Ramos (cell line): Measurements from ENCODE around the gene DGCR2.
"Not testable (repeated sequence)": the region's sequence is repeated elsewhere in the genome, so short reads cannot be mapped to it uniquely, and the experiment has no call there.

Experiments
- in situ Hi-C: fragments of 300-500 bp; cut with MboI; formaldehyde crosslinking; loops from one replicate; pipeline ENCODE4 v1.14.3; 2022; ENCODE audit warnings: low sequenced_read_pairs; ENCODE audit not compliant: unreplicated experiment

The DGCR2 gene, protein sequence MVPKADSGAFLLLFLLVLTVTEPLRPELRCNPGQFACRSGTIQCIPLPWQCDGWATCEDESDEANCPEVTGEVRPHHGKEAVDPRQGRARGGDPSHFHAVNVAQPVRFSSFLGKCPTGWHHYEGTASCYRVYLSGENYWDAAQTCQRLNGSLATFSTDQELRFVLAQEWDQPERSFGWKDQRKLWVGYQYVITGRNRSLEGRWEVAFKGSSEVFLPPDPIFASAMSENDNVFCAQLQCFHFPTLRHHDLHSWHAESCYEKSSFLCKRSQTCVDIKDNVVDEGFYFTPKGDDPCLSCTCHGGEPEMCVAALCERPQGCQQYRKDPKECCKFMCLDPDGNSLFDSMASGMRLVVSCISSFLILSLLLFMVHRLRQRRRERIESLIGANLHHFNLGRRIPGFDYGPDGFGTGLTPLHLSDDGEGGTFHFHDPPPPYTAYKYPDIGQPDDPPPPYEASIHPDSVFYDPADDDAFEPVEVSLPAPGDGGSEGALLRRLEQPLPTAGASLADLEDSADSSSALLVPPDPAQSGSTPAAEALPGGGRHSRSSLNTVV

GRCh38 chr22:19122143-19122751 lies at the start of gene DGCR2:
Gene DGCR2, minus strand, starts transcription at chr22:19122412. Its CDS starts 206 bp downstream, at chr22:19122206.
- in situ Hi-C loops, result no loop called here

GRCh38 chr22:19169947-19170318 lies 47.7 kb upstream of the DGCR2 start:
- in situ Hi-C loops, result no loop called here

DNA sequence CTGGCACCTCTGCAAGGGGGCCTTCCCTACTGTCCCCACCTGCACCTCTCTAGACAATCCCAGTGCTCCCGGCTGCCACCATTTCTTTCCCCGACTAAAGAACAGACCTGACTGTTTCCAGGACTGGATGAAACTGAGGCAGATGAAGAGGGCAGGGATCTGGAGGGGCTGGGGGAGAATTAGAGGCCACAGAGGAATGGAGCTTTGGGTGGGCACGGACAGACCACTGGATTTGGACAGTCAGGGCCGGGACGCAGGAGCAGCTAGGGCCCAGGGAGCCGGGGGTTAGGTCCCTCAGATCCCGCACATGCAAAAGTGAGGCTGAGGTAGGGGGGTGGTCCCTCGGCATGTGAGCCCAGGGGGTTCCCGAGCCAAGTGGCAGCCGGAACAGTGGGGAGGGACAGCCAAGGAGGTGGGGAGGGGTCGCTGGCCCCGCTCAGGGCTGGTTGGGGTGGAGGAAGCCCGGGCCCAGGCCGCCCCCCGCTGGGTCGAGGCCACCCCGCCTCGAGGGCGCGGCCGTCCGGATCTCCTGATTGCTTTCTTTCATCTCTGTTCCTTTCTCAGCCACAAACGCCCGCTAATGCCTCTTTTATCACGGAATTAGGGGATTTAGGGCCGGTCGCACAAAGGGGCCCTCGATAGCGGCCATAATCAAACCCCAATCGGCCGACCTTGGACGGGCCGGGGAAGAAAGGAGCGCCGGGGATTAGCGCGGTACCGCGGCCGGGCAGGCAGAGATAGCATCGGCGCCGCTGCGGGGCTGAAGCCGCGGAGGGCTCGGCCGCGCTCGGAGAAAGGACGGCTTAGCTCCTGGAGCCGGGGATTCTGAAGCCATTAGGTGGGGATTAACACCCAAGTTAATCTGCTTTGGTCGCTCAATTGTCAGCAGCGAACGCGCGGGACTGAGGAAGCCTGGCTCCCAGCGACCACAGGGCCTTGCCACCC lies 47.1 kb upstream of the DGCR2 start:
- in situ Hi-C loops, result no loop called here

DNA sequence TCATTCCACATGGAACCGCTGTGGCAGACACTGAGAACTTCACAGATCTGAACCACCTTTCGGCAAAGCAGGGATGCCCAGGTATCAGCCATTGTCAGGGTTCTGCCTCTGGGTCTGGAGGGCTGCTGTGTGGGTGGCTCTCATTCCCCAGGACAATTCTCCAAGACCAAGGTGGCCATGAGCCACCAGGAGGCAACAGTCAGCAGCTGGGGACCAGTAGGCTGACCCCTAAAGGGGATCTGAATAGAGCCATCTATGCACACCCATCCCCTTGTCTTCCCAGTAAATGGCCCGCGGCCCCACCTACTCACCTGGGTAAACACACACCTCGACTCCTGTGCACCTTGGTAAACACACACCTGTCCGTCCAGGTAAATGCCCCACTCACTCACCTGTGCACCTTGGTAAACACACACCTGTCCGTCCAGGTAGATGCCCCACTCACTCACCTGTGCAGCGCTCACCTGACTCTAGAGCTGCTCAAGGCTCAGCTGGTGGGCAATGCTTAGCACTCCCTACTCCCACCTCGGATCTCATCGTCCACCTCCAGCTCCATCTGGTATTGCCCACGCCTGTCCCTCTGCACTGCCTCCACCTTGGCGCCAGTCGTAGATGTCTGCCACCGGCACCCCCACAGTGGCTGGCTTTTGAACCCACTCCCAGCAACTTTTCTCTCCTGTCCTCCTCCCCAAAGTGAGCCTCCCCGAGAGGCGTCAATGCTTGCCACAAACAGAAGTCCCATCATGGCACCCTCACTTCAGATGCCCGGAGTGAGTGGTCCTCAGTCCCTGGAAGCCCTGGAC lies 46.1 kb upstream of the DGCR2 start:
- in situ Hi-C loops, result no loop called here

DNA sequence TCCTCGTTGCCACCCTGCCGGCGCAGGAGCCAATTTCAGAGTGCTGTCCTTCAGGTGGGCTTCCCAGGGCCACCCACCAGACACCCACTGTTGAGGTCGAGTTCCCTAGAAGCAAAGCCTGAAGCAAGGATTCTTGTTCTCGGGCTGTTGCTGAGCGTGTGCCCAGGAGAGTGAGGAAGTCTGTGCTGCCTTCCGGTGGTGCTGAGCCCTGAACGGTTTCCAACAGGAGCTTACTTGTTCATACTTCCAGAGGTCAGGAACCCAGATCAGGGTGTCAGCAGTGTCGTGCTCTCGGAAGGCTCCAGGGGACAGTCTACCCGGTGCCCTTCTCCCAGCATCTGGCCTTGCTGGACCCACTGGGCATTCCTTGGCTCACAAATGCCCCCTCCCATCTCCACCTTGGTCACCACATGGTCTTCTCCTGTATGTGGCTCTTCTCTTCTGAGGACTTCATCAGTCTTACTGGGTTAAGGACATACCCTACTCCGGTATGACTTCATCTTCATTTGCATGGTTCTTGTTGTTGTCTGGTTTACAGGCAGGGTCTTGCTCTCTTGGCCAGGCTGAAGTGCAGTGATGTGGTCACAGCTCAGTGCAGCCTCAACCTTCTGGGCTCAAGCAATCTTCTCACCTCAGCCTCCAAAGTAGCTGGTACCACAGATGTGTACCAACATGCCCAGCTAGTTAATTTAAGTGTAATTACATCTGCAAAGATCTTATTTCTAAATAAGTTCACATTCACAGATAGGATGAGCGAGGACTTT lies 45.1 kb upstream of the DGCR2 start:
- in situ Hi-C loops, result no loop called here

DNA sequence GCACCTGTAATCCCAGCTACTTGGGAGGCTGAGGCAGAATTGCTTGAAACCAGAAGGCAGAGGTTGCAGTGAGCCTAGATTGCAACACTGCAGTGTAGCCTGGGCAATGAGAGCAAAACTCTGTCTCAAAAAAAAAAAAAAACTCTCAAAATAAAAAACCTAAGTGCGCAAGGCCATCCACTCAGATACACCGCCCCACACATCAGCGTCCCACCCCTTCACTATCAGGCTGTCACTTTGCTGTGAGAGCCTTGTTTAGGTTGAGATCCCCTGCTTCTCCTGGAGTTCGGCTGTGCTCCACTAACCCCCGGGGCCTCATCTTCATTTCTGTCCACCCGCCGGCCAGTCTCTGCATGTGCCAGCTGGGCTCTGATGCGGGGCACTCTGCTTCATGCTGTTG lies 44.2 kb upstream of the DGCR2 start:
- in situ Hi-C loops, result no loop called here

DNA sequence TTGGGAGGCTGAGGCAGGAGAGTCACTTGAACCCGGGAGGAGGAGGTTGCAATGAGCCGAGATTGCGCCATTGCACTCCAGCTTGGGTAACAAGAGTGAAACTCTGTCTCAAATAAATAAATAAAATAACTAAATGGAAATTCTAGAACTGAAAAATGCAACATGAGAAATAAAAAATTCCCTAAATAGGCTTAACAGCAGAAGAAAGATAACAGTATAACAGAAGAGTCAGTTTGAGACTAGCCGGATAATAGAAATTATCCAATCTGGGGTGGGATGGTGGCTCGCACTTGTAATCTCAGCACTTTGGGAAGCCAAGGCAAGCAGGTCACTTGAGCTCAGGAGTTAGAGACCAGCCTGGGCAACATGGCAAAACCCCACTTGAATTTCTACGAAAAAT lies 42.2 kb upstream of the DGCR2 start:
- in situ Hi-C loops, result no loop called here

DNA sequence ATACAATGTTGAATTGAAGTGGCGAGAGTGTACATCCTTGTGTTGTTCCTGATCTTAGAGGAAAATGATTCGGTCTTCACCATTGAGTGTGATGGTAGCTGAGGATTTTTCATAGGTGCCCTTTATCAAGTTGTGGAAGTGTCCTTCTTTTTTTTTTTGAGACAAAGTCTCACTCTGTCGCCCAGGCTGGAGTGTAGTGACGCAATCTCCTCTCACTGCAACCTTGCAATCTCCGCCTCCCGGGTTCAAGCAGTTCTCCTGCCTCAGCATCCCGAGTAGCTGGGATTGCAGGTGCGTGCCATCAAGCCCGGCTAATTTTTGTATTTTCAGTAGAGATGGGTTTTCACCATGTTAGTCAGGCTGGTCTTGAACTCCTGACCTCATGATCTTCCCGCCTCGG lies 36.4 kb upstream of the DGCR2 start:
- in situ Hi-C loops, result not testable (repeated sequence)

DNA sequence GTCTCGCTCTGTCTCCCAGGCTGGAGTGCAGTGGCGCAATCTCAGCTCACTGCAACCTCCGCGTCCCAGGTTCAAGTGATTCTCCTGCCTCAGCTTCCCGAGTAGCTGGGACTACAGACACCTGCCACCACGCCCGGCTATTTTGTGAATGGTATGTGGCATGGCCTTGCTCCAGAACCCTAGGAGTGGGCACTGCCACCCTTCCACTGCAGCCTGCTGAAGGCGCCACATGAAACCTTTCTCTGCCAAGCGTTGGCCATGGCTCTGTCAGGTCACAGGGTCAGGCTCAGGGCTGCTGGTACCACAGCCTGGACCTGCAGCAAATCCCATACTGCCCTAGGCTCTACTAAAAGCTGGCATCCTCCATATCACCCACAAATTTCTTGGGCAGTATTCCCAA lies 33.9 kb upstream of the DGCR2 start:
- in situ Hi-C loops, result not testable (repeated sequence)

GRCh38 chr22:19152942-19153883 lies 31.0 kb upstream of the DGCR2 start:
- in situ Hi-C loops, result no loop called here

DNA sequence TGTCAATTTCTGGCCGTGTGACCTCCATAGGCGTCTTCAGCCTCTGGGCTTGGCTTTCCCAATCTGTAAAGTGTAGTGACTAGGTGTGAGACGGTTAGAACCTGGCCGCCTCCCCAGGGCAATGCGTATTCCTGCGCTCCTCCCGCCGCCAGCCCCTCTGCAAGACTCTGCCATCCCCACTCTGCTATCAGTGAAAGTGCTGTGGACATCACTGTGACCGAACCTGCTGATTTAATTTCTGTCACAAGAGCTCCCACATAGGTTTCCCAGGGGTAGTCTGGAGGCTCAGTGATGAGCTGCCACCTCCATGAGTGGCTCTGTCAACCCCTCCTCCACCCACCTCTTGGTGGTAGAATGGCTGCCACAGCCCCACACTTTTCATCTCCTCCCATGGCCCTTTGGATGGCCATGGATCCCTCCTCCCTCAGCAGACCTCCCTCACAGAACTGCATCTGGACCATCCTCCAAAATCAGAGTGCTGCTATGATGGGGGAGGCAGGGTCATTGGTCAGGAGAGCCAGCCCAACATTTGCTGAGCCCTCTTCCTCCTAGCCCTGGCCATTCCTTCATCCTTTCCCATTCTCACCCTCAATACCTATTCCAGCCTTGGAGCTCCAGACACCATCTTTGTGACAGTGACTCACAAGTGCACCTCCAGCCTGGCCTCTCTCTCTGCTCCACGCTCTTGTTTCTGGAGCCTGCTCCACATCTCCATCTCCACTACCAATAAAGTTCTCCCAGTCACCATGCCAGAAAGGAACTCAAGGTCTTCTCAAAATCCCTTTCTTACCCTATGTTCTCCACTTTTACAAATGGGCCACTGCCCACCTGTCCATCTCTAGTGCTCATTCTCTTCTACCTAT lies 29.3 kb upstream of the DGCR2 start:
- in situ Hi-C loops, result no loop called here

GRCh38 chr22:19150482-19151328 lies 28.5 kb upstream of the DGCR2 start:
- in situ Hi-C loops, result no loop called here

DNA sequence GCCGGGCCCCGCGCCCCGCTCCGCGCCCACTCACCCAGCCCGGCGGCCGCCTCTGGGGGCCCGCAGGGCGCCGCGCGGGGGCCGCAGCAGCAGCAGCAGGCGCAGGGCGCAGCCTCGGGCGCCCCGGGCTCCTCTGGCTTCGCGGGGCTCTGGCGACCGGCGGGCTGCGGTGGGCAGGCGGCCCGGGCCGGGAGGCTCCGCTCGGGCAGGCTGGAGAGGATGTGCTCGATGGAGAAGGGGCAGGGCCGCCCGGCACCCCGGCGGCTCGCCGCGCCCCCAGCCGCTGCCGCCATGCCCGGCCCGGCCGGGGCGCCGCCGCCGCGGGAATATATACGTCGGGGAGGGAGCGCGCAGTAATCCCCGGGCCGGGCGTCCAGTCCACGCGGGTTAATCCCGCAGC lies 27.8 kb upstream of the DGCR2 start, which contains the start of gene GSC2:
Gene GSC2 (minus strand): TSS at position 302 of the 400 bp plus-strand sequence. CDS start 9 bp downstream, at position 293.
- in situ Hi-C loops, result no loop called here

GRCh38 chr22:19149047-19149883 lies 27.1 kb upstream of the DGCR2 start:
- in situ Hi-C loops, result no loop called here

- in situ Hi-C loops, result no loop called here
Observed at GRCh38 chr22:19148417-19149046, 26.3 kb upstream of the DGCR2 start.
